ENCODE results near the gene PAM.

PAM gene

GRCh38 chr5:102863764-102864560 lies 108.9 kb downstream of the PAM start:
- DNase-seq: no peak

GRCh38 chr5:102865171-102865509 lies 110.0 kb downstream of the PAM start:
- DNase-seq: no peak

GRCh38 chr5:102865510-102866236 lies 110.6 kb downstream of the PAM start:
- DNase-seq: peak; percentile 93

GRCh38 chr5:102866237-102866600 lies 111.1 kb downstream of the PAM start:
- no peak for DNase-seq

GRCh38 chr5:102867992-102868662 lies 113.0 kb downstream of the PAM start:
- DNase-seq: peak; percentile 23

- no peak for DNase-seq
Measured at GRCh38 chr5:102869230-102869629, 114.1 kb downstream of the PAM start.

GRCh38 chr5:102873379-102873932 lies 118.4 kb downstream of the PAM start:
- DNase-seq: no peak

GRCh38 chr5:102874054-102874453 lies 118.9 kb downstream of the PAM start:
- no peak for DNase-seq

GRCh38 chr5:102875721-102876123 lies 120.6 kb downstream of the PAM start:
- DNase-seq: no peak

- DNase-seq: no peak
Measured at GRCh38 chr5:102876610-102877009, 121.5 kb downstream of the PAM start.

- DNase-seq: no peak
Measured at GRCh38 chr5:102879741-102880140, 124.6 kb downstream of the PAM start.

- DNase-seq: no peak
Measured at GRCh38 chr5:102886586-102886985, 131.5 kb downstream of the PAM start.

- DNase-seq: no peak
Measured at GRCh38 chr5:102888483-102888882, 133.4 kb downstream of the PAM start.

- no peak for DNase-seq
Measured at GRCh38 chr5:102889033-102889432, 133.9 kb downstream of the PAM start.

- no peak for DNase-seq
Measured at GRCh38 chr5:102890133-102890532, 135.0 kb downstream of the PAM start.

GRCh38 chr5:102891175-102891574 lies 136.1 kb downstream of the PAM start:
- no peak for DNase-seq

- DNase-seq: no peak
Measured at GRCh38 chr5:102893942-102894341, 138.8 kb downstream of the PAM start.

- no peak for DNase-seq
Measured at GRCh38 chr5:102895234-102895633, 140.1 kb downstream of the PAM start.

- DNase-seq: no peak
Measured at GRCh38 chr5:102895976-102896375, 140.9 kb downstream of the PAM start.

GRCh38 chr5:102901424-102902134 lies 146.5 kb downstream of the PAM start:
- DNase-seq: no peak

GRCh38 chr5:102902135-102902448 lies 147.0 kb downstream of the PAM start:
- peak; percentile 19 for DNase-seq

GRCh38 chr5:102902647-102903046 lies 147.5 kb downstream of the PAM start:
- no peak for DNase-seq

All from fibroblast of skin of right quadriceps (primary cell).